MG63 (cell line): ENCODE results near the gene TMED8. TPM values are rescaled to one million over a fixed set of nuclear protein-coding genes. Genes with fewer than 3 reads are reported as not detected.

Experiments used
- DNase-seq: peaks from one replicate; pipeline ENCODE4 v3.0.0-alpha.2; 2020
- H3K27me3 ChIP-seq: fragments of 250-450 bp; sonication (Bioruptor Pico); 2 replicates; pipeline ENCODE4 v1.5.1; 2020; ENCODE audit warnings: mild to moderate bottlenecking, moderate library complexity
- H3K36me3 ChIP-seq: fragments of 250-450 bp; sonication (Bioruptor Pico); 2 replicates; pipeline ENCODE4 v1.5.1; 2020; ENCODE audit warnings: mild to moderate bottlenecking, moderate library complexity
- H3K4me3 ChIP-seq: fragments of 250-450 bp; sonication (Bioruptor Pico); 2 replicates; pipeline ENCODE4 v1.5.1; 2020; ENCODE audit warnings: mild to moderate bottlenecking, moderate library complexity
- H3K9me3 ChIP-seq: fragments of 250-450 bp; sonication (Bioruptor Pico); 2 replicates; pipeline ENCODE4 v1.5.1; 2020; ENCODE audit warnings: mild to moderate bottlenecking, moderate library complexity
- total RNA-seq: library from RNA; depleted of rRNA; stranded (reverse); fragments of >200 nt; shearing (Covaris generic); gene quantifications from 2 replicates; pipeline ENCODE4 v1.2.3, GENCODE V29; 2014; ENCODE audit warnings: low replicate concordance

TMED8 gene
- total RNA-seq, 1 experiment from 2014 or later = 2.5 TPM

DNA sequence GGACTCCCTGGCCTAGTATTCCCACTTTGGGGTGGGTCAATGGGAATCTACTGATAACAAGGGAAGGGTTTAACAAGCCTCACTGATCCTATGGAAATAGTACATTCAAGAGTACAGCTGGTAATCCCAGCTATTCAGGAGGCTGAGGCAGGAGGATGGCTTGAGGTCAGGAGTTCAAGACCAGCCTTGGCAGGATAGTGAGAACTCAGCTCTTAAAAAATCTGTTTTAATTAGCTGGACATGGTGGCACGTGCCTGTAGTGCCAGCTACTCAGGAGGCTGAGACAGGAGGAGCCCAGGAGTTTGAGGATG, 60.7 kb downstream of the TMED8 start:
- DNase-seq = no peak
- Histone ChIP-seq H3K4me3 (no peak overlapping the region), H3K9me3 (no peaks in the 10 kb centered on the region), H3K27me3 (no peaks in the 10 kb centered on the region), H3K36me3 (no peaks in the 10 kb centered on the region)

GRCh38 chr14:77314539-77315457, 62.1 kb downstream of the TMED8 start:
- H3K9me3 ChIP-seq = no peaks in the 10 kb centered on the region
- no peak for DNase-seq
- no peaks in the 10 kb centered on the region for H3K27me3 ChIP-seq
- H3K4me3 ChIP-seq = no peak overlapping the region
- no peaks in the 10 kb centered on the region for H3K36me3 ChIP-seq

GRCh38 chr14:77314043-77314442, 62.9 kb downstream of the TMED8 start:
- no peaks in the 10 kb centered on the region for H3K36me3 ChIP-seq
- no peaks in the 10 kb centered on the region for H3K27me3 ChIP-seq
- peak; percentile 75 for DNase-seq
- H3K4me3 ChIP-seq = no peak overlapping the region
- H3K9me3 ChIP-seq = no peaks in the 10 kb centered on the region

DNA sequence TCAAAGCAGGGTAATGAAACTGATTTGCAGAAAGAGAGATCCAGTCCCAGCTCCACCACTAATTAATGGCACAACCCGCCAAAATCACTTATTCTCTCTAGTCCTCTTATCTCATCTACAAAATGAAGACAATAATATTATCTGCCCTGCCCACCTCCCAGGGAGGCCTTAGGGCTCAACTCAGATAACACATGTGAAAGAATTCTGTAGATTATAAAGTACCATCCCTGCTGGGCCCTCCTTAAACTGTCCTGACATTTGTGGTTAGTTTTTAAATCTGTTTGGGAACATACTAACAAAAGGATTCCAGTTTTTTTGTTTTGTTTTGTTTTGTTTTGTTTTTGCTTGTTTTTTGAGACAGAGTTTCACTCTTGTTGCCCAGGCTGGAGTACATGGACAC, 63.5 kb downstream of the TMED8 start:
- H3K4me3 ChIP-seq = no peak overlapping the region
- H3K9me3 ChIP-seq = no peaks in the 10 kb centered on the region
- H3K27me3 ChIP-seq = no peaks in the 10 kb centered on the region
- H3K36me3 ChIP-seq = no peaks in the 10 kb centered on the region
- no peak for DNase-seq

GRCh38 chr14:77311217-77311616, 65.7 kb downstream of the TMED8 start:
- Histone ChIP-seq H3K36me3 (no peaks in the 10 kb centered on the region), H3K4me3 (no peak overlapping the region), H3K27me3 (no peaks in the 10 kb centered on the region), H3K9me3 (no peaks in the 10 kb centered on the region)
- no peak for DNase-seq

DNA sequence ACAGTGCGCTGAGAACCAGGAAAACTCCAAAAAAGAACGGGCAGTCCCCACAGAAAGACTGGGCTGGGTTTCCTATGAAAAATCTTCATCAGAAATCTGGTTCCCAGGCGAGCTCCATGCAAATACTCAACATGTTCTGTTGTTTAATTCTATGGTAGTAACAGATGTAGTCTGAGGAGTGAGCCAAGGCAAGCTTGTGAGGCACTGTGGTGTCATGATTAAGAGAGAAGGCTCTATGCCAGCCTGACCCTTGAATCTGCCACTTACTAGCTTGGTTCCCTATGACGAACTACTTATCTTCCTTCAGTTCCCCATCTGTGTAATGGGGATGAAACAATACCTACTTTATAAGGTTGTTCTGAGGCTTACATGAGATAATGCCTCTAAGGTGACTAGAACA, 66.9 kb downstream of the TMED8 start:
- Histone ChIP-seq H3K4me3 (no peak overlapping the region), H3K9me3 (no peaks in the 10 kb centered on the region), H3K27me3 (no peaks in the 10 kb centered on the region), H3K36me3 (no peaks in the 10 kb centered on the region)
- DNase-seq = peak; percentile 26

GRCh38 chr14:77309131-77309530, 67.8 kb downstream of the TMED8 start:
- Histone ChIP-seq H3K27me3 (no peaks in the 10 kb centered on the region), H3K36me3 (peaks cover 4% of the 10 kb centered on the region; the same call in 1 of the 2 replicates), H3K4me3 (no peak overlapping the region), H3K9me3 (no peaks in the 10 kb centered on the region)
- DNase-seq = no peak

- H3K4me3 ChIP-seq = no peak overlapping the region
- H3K36me3 ChIP-seq = peaks cover 8% of the 10 kb centered on the region
- DNase-seq = peak; percentile 27
- H3K27me3 ChIP-seq = no peaks in the 10 kb centered on the region
- H3K9me3 ChIP-seq = no peaks in the 10 kb centered on the region
Observed at GRCh38 chr14:77306851-77307496, 69.9 kb downstream of the TMED8 start.

GRCh38 chr14:77306416-77306815, 70.5 kb downstream of the TMED8 start:
- H3K4me3 ChIP-seq = no peak overlapping the region
- no peaks in the 10 kb centered on the region for H3K9me3 ChIP-seq
- no peak for DNase-seq
- no peaks in the 10 kb centered on the region for H3K27me3 ChIP-seq
- peaks cover 8% of the 10 kb centered on the region for H3K36me3 ChIP-seq

GRCh38 chr14:77305696-77306095, 71.2 kb downstream of the TMED8 start:
- Histone ChIP-seq H3K27me3 (no peaks in the 10 kb centered on the region), H3K4me3 (no peak overlapping the region), H3K9me3 (no peaks in the 10 kb centered on the region), H3K36me3 (peaks cover 8% of the 10 kb centered on the region)
- no peak for DNase-seq

- peak; percentile 63 for DNase-seq
Observed at GRCh38 chr14:77303417-77304156, 73.3 kb downstream of the TMED8 start.

DNA sequence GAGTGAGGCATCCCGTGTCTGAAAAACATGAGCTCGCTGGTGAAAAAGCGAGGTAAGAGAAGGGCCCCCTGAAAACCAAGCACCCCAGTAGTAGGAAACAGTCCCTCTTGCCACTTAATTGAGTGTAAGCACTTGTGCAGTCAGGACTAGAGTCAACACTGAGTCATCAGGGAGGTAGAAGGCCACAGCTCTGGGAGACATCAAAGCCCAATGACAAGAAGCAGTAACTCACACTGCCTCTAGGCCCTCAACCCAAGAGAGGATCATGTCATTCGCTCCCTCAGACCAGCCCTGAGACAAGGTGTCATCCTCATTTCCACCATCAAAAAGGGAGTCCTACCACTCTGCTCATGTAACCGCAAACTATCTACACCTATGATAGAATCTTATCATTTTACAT, 74.0 kb downstream of the TMED8 start:
- no peaks in the 10 kb centered on the region for H3K27me3 ChIP-seq
- no peaks in the 10 kb centered on the region for H3K9me3 ChIP-seq
- no peak overlapping the region for H3K4me3 ChIP-seq
- DNase-seq = no peak
- H3K36me3 ChIP-seq = peaks cover 8% of the 10 kb centered on the region

More at GRCh38 chr14:77303417-77304156, 73.3 kb downstream of the TMED8 start:
- Histone ChIP-seq H3K4me3 (no peak overlapping the region), H3K27me3 (no peaks in the 10 kb centered on the region), H3K9me3 (no peaks in the 10 kb centered on the region), H3K36me3 (peaks cover 8% of the 10 kb centered on the region)

- Histone ChIP-seq H3K27me3 (no peaks in the 10 kb centered on the region), H3K4me3 (no peak overlapping the region), H3K36me3 (peaks cover 8% of the 10 kb centered on the region), H3K9me3 (no peaks in the 10 kb centered on the region)
- DNase-seq = peak; percentile 38
Observed at GRCh38 chr14:77301103-77301502, 75.8 kb downstream of the TMED8 start.

DNA sequence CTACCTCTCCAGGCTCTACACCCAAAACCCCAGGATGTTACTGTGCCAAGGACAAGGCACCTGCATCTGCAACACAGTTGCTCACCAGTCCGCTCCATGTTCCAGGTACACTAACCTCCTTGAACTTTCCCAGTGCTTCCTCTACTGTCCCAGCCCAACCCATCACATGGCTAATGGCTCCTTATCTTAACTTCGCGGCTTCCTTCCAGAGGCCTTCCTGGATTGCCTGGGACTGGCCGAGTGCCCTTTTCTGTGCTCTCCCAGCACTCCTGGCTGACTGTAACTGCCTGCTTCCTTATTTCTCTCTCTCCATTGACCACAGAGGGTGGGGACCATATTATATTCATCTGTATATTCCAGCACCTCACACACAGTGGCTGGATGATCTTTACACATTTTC, 77.1 kb downstream of the TMED8 start:
- Histone ChIP-seq H3K27me3 (no peaks in the 10 kb centered on the region), H3K36me3 (peaks cover 8% of the 10 kb centered on the region), H3K4me3 (no peak overlapping the region), H3K9me3 (no peaks in the 10 kb centered on the region)
- no peak for DNase-seq

DNA sequence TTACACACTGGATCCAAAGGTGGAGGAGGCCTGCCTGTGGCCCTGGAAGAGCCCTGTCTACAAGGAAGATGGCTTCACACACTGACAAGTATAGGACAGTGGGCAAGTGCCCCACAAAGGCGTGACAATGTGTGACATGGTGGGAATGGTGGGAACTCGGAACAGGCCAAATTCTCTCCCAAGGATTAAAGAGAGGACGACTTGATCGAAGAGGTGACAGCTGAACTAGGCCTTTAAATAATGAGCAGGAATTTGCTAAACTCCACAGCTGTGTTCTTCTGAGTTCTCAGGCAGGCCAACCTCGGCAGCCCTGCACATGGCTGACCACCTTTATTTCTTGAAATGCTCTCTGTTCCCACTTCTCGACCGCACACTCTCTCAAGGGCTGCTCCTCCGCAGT, 80.0 kb downstream of the TMED8 start:
- Histone ChIP-seq H3K27me3 (no peaks in the 10 kb centered on the region), H3K4me3 (no peak overlapping the region), H3K36me3 (0 out of 2 replicates have a peak, but pooled peaks cover 2% of the 10 kb centered on the region), H3K9me3 (no peaks in the 10 kb centered on the region)
- DNase-seq = no peak

- DNase-seq = no peak
- 0 out of 2 replicates have a peak, but pooled peaks cover 2% of the 10 kb centered on the region for H3K36me3 ChIP-seq
Observed at GRCh38 chr14:77296155-77296554, 80.7 kb downstream of the TMED8 start.

GRCh38 chr14:77290705-77291104, 86.2 kb downstream of the TMED8 start:
- H3K4me3 ChIP-seq = no peak overlapping the region
- 0 out of 2 replicates have a peak, but pooled peaks cover 2% of the 10 kb centered on the region for H3K36me3 ChIP-seq
- no peaks in the 10 kb centered on the region for H3K27me3 ChIP-seq
- no peak for DNase-seq
- H3K9me3 ChIP-seq = no peaks in the 10 kb centered on the region

More at GRCh38 chr14:77296155-77296554, 80.7 kb downstream of the TMED8 start:
- H3K9me3 ChIP-seq = no peaks in the 10 kb centered on the region
- no peak overlapping the region for H3K4me3 ChIP-seq
- H3K27me3 ChIP-seq = no peaks in the 10 kb centered on the region
